Measurements from ENCODE around the gene CUX1.

The CUX1 gene

GRCh38 chr7:102186306-102186705 is 368.9 kb downstream of the CUX1 start:
- TF ChIP-seq EGR1 (IDR thresholded peaks at IDR 0.05) (no peak), RAD21 (IDR thresholded peaks at IDR 0.05; ENCODE audit: low read depth) (no peak), REST (IDR thresholded peaks at IDR 0.05; ENCODE audit: low read depth) (no peak), CREB1 (IDR thresholded peaks at IDR 0.05; ENCODE audit: low read depth) (no peak), ZBTB7A (IDR thresholded peaks at IDR 0.05; ENCODE audit: low read depth) (no peak), NFIC (IDR thresholded peaks at IDR 0.05) (no peak), FOXM1 (IDR thresholded peaks at IDR 0.05; ENCODE audit: borderline replicate concordance, low read depth) (no peak)

GRCh38 chr7:102188746-102189145 is 371.3 kb downstream of the CUX1 start:
- TF ChIP-seq EGR1 (IDR thresholded peaks at IDR 0.05) = no peak
- TF ChIP-seq CEBPB (IDR thresholded peaks at IDR 0.05) = no peak
- TF ChIP-seq RAD21 (IDR thresholded peaks at IDR 0.05; ENCODE audit: low read depth) = no peak
- TF ChIP-seq FOXM1 (IDR thresholded peaks at IDR 0.05; ENCODE audit: borderline replicate concordance, low read depth) = no peak
- no peak for TF ChIP-seq CREB1 (IDR thresholded peaks at IDR 0.05; ENCODE audit: low read depth)
- no peak for TF ChIP-seq TAF1 (IDR thresholded peaks at IDR 0.05; ENCODE audit: low read depth)
- no peak for TF ChIP-seq MAX (IDR thresholded peaks at IDR 0.05)
- TF ChIP-seq REST (IDR thresholded peaks at IDR 0.05; ENCODE audit: low read depth) = no peak
- TF ChIP-seq EP300 (IDR thresholded peaks at IDR 0.05; ENCODE audit: borderline replicate concordance) = no peak
- TF ChIP-seq ZBTB7A (IDR thresholded peaks at IDR 0.05; ENCODE audit: low read depth) = no peak
- no peak for TF ChIP-seq NFIC (IDR thresholded peaks at IDR 0.05)
- TF ChIP-seq TCF12 (IDR thresholded peaks at IDR 0.05; ENCODE audit: low read depth) = no peak
- TF ChIP-seq USF1 (IDR thresholded peaks at IDR 0.05) = no peak
- TF ChIP-seq YY1 (IDR thresholded peaks at IDR 0.05; ENCODE audit: low read depth) = no peak

GRCh38 chr7:102189756-102190155 is 372.3 kb downstream of the CUX1 start:
- TF ChIP-seq TEAD4 (IDR thresholded peaks at IDR 0.05) (no peak), USF1 (IDR thresholded peaks at IDR 0.05) (no peak), MAX (IDR thresholded peaks at IDR 0.05) (no peak), REST (IDR thresholded peaks at IDR 0.05; ENCODE audit: low read depth) (no peak), EP300 (IDR thresholded peaks at IDR 0.05; ENCODE audit: borderline replicate concordance) (no peak), CEBPB (IDR thresholded peaks at IDR 0.05) (no peak), EGR1 (IDR thresholded peaks at IDR 0.05) (no peak), TCF12 (IDR thresholded peaks at IDR 0.05; ENCODE audit: low read depth) (no peak), CREB1 (IDR thresholded peaks at IDR 0.05; ENCODE audit: low read depth) (no peak), RAD21 (IDR thresholded peaks at IDR 0.05; ENCODE audit: low read depth) (no peak), ZBTB7A (IDR thresholded peaks at IDR 0.05; ENCODE audit: low read depth) (no peak), NFIC (IDR thresholded peaks at IDR 0.05) (no peak), TAF1 (IDR thresholded peaks at IDR 0.05; ENCODE audit: low read depth) (no peak), YY1 (IDR thresholded peaks at IDR 0.05; ENCODE audit: low read depth) (no peak), FOXM1 (IDR thresholded peaks at IDR 0.05; ENCODE audit: borderline replicate concordance, low read depth) (no peak)

GRCh38 chr7:102190776-102191350 is 373.4 kb downstream of the CUX1 start:
- TF ChIP-seq FOXM1 (IDR thresholded peaks at IDR 0.05; ENCODE audit: borderline replicate concordance, low read depth) (no peak), CEBPB (IDR thresholded peaks at IDR 0.05) (no peak), TCF12 (IDR thresholded peaks at IDR 0.05; ENCODE audit: low read depth) (no peak), RAD21 (IDR thresholded peaks at IDR 0.05; ENCODE audit: low read depth) (no peak), REST (IDR thresholded peaks at IDR 0.05; ENCODE audit: low read depth) (no peak), TEAD4 (IDR thresholded peaks at IDR 0.05) (no peak), EP300 (IDR thresholded peaks at IDR 0.05; ENCODE audit: borderline replicate concordance) (no peak), TAF1 (IDR thresholded peaks at IDR 0.05; ENCODE audit: low read depth) (no peak), ZBTB7A (IDR thresholded peaks at IDR 0.05; ENCODE audit: low read depth) (no peak)
